HL-60 (cell line): ENCODE data around the gene NKAIN2.

ENCODE experiments used
- CTCF ChIP-seq: IDR thresholded peaks from one replicate; pipeline ENCODE4 v1.5.1; 2011; ENCODE audit warnings: low read length, control low read depth, inconsistent platforms; ENCODE audit not compliant: insufficient read depth
- POLR2AphosphoS5 ChIP-seq: IDR thresholded peaks from 2 replicates; pipeline ENCODE4 v1.6.1; 2012; ENCODE audit warnings: low read depth
- REST ChIP-seq: IDR thresholded peaks from 2 replicates; pipeline ENCODE4 v1.6.1; 2012; ENCODE audit warnings: low read depth; ENCODE audit not compliant: insufficient replicate concordance
- SPI1 ChIP-seq: IDR thresholded peaks from 2 replicates; pipeline ENCODE4 v1.6.1; 2012; ENCODE audit warnings: low read depth, mild to moderate bottlenecking, borderline replicate concordance

GRCh38 chr6:124796464-124796970 is 992.9 kb downstream of the NKAIN2 start:
- TF ChIP-seq CTCF, result no peak
- no peak for TF ChIP-seq POLR2AphosphoS5
- no peak for TF ChIP-seq REST
- no peak for TF ChIP-seq SPI1
